Measurements from ENCODE around the gene UBE2Q2.
"Not testable (repeated sequence)": the region's sequence is repeated elsewhere in the genome, so short reads cannot be mapped to it uniquely, and the experiment has no call there.

Gene UBE2Q2

DNA sequence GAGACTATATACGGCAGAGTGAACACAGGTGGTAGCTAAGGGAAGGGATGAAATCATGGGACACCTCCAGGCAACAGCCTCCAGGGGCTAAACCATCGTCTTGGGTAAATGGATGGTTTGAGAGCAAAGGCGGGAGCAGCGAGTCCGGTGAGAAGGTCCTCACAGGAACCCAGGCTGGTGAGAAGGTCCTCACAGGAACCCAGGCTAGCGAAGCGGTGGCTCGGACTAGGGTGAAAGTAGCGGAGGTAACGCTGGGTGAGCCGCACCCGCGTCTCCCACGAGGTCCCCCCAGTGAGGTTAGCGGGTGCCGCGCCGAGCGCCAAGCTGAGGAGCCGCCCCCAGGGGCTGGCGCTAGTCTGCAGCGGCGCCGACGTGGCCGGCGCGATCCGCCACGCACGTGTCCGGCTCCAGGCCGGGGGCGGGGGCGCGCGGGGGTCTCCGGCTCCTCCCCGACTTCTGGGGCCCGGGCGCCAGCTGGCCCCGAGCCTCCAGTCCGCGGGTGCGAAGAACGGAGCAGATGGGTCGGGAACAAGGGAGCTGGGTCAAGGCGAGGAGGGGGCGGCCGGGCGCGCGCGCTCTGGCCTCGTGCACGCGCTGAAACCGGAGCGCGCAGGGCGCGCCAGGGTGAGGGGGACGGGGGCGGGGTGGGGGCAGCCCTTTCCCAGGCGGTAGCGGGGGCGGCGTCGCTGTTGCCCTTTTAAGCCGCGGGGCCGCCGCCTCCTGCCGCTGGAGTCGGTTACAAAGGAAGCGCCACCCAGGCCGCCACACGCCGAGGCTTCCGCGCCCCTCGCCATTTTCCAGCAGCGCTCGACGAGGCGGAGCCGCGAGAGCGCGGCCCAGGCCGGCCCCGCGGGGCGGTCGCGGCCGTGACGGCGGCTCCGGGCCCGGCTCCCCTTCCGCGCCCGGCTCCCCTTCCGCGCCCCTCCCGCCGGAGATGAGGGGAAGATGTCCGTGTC, at the start of gene UBE2Q2:
Gene UBE2Q2, plus strand, starts transcription at position 726 of the 956 bp plus-strand sequence. Its CDS starts 220 bp downstream, at position 946.
- peak; percentile 68 for DNase-seq

DNA sequence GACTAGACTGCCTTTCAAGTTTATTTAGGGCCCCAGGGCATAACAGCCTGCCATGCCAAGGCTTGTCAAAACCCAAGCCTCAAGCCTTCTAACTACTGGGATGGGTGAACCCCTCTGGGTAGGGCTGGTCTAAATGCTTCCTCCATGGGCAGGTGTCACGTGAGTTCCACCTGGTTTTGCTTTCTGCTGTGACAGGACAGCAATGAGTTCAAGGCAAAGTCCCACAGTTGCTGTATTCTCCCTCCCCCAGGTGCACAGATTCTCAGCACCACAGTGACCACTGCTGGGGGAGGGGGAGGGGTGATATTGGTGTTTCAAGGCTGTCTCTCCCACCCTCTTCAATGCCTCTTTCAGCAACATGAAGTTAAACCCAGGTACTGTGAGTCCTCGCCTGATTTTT, 46.9 kb upstream of the UBE2Q2 start:
- no peak for DNase-seq

DNA sequence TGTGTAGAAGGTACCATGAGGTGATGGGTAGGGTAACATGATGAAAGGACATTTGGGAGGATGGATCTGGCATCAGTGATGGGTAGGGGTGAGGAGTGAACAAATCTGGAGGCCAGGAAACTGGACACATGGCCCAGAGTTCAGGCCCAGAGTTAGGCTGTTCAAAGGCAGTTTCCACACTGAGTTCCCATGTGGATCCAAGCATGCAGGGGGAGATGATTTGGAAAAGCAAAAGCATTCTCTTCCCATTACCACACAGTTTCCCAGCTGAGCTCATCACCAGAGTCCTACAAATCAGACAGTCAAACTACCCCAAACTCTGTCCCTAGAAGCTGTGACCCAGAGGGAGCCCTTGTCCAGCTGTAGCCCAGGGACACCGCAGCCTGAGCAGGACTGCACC, 46.1 kb upstream of the UBE2Q2 start:
- DNase-seq, result not testable (repeated sequence)

DNA sequence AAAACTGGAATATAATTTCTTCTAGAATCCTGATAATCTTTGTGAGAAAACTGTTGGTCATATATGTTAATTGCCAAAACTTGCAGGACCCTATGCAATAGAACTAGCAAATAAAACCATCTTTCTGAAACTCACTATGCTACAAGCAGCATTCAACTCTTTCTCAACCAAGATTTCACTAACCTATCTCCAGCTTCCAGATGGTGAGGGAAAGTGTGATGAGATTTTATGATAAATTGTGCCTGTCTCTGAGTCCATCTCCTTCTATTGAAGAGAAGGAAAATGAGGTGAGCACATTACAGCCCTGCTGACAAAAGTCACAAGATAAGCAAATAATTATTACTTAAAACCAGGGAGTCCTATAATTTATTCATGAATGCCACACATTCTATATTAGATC, 44.1 kb upstream of the UBE2Q2 start:
- DNase-seq, result no peak

DNA sequence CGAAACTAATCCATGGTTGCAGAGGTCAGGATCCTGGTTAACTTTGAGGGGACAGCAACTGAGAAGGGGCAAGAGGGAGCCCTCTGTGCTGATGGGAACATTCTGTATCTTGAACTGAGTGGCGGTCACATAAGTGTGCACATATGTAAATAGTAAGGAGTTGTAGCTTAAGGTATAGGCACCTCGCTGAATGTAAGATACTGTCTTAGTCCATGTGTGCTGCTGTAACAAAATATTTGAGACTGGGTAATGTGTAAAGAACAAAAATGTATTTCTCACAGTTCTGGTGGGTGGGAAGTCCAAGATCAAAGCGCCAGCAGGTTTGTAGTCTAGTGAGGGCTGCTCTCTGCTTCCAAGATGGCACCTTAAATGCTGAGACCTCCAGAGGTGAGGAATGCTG, 42.8 kb upstream of the UBE2Q2 start:
- DNase-seq, result not testable (repeated sequence)

DNA sequence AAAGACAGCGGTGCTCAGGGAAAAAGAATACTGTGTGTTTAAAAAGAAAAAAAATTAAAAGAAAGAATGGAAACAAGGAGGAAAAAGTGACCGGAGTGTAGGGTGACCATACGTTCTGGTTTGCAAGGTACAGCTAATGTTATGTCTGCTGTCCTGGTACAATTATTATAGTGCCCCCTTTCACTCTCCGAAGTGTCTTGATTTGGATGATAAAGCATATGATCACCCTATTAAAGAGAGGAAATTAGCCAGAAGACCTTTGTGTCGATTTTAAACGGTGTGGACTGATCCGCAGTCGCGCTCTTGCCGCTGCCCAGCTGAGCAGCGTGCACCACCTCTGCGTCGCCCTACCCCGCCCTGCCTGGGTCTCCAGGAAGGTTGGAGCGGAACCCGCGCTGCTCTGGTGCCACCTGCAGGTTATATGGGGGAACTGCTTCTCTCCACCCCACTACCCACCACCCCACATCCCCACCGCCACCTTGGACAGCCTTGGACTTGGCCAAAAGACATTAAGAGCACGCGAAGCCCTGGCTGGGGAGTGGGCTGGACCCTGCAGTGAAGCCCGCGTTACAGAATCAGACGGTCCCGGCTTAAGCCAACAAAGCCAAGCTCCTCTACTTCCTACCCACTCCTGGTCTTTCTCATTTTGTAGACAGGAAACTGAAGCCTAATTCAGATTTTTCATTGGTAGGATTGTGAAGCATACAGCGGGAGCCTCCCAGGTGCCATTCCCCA, 41.2 kb upstream of the UBE2Q2 start:
- DNase-seq, result peak; percentile 72

DNA sequence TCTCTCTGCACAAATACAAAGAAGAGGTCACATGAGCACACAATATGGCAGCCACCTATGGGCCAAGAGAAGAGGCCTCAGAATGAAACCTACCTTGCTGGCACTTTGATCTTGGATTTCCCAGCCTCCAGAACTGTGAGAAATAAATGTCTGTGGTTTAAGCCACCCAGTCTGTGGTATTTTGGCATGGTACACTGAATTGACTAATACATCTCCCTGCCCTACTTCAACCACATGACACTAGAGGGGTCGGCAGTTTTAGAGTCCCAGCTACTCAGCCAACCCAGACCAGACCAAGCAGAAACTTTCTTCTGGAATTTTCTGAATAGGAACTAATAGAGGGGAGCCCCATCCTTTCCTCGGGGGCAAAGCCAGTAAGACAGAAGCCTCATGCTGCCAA, 35.8 kb upstream of the UBE2Q2 start:
- DNase-seq, result not testable (repeated sequence)

DNA sequence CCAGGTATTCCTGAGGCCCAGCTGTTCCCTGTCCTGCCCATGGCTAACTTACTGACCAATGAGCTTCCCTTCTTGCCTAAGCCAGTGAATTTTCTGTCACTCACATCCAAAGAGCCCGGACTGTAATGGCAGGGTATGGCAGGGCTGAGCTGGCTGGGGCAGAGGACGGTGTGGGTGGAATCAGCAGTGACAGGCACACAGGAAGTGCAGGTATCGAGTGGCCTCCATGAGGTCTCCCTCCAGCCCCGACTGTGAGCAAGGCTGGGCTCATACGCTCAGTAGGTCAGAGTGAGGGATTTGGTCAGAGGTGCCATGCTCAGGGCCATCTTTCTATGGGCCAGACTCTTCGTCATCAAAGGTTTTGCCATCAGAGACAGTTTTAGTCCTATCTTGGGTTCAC, 35.2 kb upstream of the UBE2Q2 start:
- DNase-seq, result not testable (repeated sequence)

DNA sequence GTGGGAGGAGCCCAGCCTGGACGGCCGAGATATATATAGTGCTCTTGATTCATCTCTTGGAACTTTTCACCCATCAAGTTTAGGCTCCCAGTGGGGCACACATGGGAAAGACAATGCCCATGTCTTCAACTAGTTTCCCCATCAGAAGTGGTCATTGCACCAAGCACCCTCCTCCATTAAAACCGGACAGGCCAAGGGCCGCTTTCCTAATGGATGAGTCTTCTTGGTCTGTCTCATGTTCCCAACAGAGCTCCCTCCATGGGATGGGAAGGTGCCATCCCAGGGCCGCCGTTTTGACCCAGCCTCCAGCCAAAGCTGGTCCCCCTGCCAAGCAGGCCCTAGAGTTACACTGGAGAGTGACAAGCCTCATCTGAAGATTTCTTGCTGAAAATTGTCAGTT, 34.7 kb upstream of the UBE2Q2 start:
- no peak for DNase-seq

DNA sequence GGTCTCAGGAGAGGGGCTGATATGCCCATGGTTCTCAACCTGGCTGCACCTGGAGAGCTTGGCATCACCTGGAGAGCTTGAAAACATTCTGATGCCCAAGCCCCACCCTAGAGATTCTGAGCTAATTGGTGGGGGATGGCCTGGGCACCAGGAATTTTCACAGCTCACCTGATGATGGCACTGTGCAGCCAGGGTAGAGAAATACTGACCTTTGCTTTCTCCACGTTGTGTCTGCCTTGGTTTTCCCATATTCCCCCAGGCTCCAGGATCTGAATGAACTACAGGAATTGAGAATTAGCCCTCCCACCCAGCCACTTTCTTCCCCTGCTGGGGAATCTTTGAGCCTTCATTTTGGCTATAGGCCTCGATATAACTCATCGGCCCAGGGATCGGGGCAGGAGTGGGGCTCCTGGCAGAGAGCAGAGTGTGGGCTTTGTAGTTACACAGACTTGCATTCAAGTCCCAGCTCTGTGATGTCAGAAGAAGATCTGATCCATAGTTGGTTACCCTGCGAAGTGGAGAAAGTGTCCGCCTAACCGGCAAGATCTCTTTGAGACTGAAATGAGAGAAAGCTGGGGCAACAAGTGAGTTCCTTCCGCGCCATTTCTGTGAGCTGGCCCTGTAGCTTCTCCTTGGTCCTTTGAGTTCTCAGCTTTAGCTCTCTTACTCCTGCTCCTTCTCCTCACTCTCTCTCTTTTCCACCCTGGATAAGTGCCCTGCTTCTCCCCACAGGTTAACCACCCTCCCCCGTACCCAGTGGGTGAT, 33.1 kb upstream of the UBE2Q2 start:
- DNase-seq, result no peak

DNA sequence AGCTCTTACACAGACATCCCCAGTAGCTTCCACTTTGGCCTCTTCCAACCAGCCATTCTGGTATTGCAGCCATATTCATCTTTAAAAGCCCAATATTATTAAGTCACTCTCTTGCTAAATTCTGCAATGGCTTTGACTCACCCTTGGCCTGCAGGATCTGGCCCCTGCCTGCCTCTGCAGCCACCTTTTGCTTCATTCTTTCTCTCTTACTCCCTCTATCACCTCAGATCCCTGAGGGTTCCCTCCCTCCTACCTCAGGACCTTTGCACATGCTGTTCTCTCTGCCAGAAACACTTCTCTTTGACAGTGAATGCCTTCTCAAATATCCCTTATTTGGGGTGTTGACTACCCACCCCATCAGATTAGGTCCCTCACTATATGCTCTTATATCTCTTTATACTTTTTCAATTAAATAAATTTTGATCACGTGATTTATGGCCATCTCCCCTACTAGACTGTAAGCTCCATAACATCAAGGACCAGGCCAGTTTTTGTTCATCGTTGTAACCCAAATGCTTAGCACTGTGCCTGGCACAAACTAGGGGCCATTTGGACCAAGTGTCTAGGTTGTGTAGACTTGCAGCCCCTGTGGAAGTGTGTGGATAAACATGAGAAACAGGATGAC, 32.3 kb upstream of the UBE2Q2 start:
- no peak for DNase-seq

DNA sequence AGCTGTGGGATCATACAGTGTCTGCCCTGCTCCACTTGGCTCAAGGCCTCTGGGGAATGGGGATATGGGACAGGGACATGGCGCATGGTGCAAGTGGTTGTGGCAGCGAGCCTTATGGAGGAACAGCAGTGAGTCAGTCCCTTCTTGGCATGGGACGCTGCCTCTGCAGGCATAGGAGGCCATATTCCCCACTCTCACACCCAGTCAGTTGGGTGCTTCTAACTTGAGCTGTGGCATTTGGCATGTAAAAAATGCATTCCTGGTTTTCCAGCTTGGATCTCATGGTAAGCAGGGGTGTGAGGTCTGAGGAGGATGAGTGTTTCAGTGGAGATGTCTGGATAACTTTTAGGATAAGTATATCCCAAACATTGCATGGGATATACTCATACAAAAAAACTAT, 31.6 kb upstream of the UBE2Q2 start:
- DNase-seq, result no peak

DNA sequence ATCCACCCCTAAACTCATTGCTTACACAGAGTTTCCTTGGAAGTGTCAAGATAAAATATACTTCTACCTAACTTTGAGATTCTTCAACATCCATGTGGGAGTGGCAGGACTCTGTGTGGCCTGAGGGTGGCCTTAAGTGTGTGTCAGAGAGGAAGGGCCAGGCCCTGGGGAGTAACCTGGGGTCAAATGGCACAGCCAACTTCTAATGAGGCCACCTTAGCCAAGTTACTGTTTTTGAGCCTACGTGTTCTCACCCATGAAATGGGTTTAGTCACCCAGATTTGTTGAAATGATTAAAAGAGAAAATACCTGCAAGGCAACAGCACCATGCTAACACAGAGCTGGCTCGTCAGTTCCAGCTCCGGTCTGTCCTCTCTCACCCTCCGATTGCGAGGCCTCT, 28.5 kb upstream of the UBE2Q2 start:
- DNase-seq, result no peak

DNA sequence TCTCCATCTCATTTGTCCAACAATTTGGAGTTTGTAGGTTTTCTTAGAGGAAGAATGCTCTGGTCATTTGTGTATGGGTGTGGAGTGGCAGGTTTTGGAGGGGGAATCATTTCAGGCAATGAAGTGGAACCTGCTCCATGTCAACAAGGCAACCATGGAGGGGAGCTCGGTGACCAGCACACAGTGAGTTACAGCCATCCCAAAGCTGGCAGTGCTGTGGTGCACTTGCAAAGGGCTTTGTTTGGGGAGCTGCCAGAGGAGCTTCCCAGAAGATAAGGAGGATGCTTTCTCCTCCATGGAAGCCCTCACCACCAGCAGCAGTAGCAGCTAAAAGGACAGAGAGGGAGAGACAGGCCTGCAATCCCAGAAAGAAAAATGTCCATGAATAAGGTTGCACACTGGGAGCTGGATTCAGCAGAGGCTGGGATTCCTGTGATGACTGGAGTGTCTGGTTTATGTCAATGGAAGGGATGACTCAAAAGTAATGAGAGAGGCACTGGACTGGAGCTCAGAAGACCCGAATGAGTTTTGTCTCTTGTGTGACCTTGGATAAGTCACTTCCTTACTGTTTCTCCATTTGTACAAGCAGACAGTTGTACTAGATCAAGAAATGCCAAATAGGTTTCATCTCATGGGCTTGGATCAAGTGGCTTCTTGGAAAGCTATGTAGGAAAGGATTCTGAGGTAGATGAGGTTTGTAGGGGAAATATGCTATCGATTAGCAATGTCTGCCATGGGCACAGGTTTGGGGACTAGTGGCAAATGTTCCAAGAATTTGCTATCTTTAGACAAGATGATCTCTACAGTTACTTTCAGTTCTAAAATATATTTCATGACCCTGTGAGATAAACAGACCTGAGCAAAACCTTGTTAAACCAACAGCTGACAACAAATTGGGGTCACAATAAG, 27.2 kb upstream of the UBE2Q2 start:
- no peak for DNase-seq

DNA sequence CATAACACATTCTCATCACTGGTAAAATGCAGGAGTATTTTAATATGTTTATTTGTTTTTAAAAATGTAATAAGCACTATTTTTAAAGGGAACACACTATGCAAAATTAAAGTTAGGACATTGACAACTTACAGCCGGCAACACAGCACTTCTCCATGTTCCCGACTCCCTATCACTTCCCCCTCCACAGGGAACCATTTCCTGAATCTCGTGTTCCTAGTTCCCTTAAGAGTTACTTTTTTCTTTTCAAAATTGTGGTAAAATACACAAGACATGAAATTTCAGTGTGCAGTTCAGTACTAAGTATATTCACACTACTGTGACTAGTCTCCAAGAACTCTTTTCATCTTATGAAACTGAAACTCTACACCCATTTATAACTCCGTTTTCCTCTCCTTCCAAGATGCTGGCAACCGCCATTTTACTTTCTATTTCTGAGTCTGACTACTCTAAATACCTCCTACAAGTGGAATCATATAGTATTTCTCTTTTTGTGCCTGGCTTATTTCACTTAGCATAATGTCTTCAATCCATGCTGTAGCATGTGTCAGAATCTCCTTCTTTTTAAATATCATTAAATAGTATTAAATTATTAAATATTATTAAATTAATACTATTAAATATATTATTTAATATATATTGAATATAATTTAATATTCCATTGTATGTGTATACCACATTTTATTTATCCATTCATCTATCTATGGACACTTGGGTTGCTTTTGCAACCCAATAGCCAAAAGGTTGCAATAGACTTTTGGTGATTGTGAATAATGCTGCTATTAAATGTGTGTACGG, 25.9 kb upstream of the UBE2Q2 start:
- DNase-seq, result no peak

DNA sequence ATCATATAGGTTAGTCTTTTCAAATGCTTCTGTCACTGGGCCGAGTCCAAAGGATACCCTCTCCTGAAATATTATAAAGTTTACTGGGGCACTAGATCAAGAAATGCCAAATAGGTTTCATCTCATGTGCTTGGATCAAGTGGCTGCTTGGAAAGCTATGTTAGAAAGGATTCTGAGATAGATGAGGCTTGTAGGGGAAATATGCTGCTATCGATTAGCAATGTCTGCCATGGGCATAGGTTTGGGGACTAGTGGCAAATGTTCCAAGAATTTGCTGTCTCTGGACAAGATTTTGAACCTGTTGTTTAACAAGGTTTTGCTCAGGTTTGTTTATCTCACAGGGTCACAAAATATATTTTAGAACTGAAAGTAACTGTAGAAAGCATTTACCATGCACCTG, 23.0 kb upstream of the UBE2Q2 start:
- DNase-seq, result no peak

DNA sequence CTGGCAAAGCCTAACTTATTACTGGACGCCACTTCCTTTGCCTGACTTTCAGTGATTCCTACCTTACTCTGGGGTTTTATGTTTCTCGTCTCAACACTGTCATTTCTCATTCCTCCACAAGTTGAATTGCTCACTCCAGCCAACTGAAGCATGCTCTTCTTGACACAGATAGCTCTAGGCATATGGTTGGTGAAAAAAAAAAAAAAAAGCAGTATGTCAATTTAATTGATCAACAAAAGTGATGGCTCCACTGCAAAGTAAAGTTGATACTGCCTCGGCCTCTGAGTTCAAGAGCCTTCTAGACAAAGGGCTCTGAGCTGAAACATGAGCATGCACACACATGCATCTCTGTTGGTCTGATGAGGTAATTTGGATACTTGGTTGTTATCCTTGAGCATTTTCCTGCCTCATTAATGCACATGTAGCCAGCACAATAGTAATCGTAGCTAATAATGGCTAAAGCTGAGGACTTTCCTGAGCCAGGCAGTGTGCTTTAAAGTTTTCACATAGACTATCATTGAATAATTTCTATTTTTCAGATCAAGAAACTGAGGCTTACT, 21.4 kb upstream of the UBE2Q2 start:
- DNase-seq, result no peak

DNA sequence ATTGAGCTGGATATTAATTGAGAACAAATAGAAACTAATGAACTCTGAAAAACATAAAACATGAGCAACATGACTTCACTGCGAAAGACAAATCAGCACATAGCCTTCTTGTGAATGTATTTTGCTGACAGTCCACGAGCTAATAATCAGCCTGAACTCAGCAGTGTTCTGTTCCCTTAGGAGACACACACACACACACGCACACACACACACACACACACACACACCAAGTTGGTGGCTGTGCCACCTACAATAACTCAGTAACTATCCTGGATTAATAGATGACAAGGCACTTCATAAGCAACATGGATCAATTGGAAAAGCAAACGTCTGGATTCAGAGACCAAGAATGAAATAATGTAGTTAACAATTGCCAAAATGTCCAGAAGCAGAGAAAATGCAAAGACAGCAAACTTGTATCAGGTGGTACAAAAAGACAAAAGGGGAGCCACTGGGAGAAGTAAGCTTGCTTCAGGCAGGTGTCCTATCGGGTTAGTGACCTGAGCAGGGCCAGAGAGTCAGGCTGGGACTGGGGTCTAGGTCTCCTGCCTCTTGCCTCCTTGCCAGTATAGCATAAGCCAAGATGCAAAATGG, 20.5 kb upstream of the UBE2Q2 start:
- no peak for DNase-seq

DNA sequence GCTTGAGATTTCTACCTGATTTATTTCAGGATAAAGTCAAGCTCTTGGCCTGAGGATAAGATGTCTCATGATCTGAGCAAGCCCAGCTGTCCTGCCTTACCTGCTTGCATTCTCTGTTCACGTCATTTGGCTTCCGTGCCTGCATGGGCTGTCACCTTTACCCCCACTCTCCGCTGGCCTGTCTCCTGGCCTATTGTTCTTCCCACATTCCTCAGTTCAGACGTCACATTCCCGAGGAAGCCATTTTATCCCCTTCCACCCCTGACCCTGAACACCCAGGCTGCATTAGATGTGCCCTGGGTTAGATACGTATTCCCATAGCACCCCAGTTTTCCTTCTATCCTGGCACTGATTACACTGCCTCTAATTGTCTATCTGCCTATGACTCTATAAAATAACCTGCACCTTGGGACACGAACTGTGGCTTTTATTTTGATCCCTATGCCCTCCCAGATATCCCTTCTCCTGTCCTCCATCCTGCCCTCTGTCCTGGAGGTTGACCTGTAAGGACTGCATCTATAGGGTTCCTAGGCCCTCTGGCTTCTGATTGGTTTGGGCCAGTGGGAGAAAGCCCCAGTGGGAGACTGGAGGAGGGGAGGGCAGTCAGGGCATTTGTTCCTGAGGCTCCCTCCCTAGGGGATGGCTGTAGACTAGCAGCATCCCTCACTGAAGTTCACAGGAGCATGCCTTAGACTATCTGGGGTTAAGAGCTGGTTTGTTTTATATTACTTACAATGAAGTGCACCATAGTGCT, 19.2 kb upstream of the UBE2Q2 start:
- DNase-seq, result no peak
